Calu3 (cell line): ENCODE results near the gene TBKBP1. TPM values are rescaled to one million over a fixed set of nuclear protein-coding genes. Genes with fewer than 3 reads are reported as not detected.

Source experiments
- BruUV-seq: library from RNA; stranded (reverse); fragments of 400-500 nt; replicated peaks from 2 replicates; lab custom pipeline; 2021; lab: Mats Ljungman, UMichigan
- CTCF ChIA-PET: fragments of 300-600 bp; sonication (Branson Sonifier 250); formaldehyde crosslinking; loops from one replicate; lab custom pipeline; 2022; ENCODE audit warnings: antibody characterized with exemption; lab: Charles Lee
- DNase-seq: peaks from one replicate; pipeline ENCODE4 v3.0.0; 2022
- H3K27ac Mint-ChIP-seq: one replicate; pipeline ENCODE4 v1.8.0; 2022; ENCODE audit warnings: mixed read lengths; ENCODE audit not compliant: unreplicated experiment
- H3K27me3 Mint-ChIP-seq: one replicate; pipeline ENCODE4 v1.8.0; 2022; ENCODE audit warnings: mixed read lengths; ENCODE audit not compliant: unreplicated experiment
- H3K36me3 Mint-ChIP-seq: one replicate; pipeline ENCODE4 v1.8.0; 2022; ENCODE audit warnings: mild to moderate bottlenecking, moderate library complexity, mixed read lengths; ENCODE audit not compliant: insufficient read depth, unreplicated experiment
- H3K4me1 Mint-ChIP-seq: one replicate; pipeline ENCODE4 v1.8.0; 2022; ENCODE audit warnings: mild to moderate bottlenecking, low read depth, mixed read lengths; ENCODE audit not compliant: unreplicated experiment
- H3K4me3 Mint-ChIP-seq: one replicate; pipeline ENCODE4 v1.8.0; 2022; ENCODE audit warnings: mild to moderate bottlenecking, low read depth, moderate library complexity, mixed read lengths; ENCODE audit not compliant: unreplicated experiment
- H3K9me3 Mint-ChIP-seq: one replicate; pipeline ENCODE4 v1.8.0; 2022; ENCODE audit warnings: low read depth, mixed read lengths; ENCODE audit not compliant: unreplicated experiment
- CTCF ChIP-seq: fragments of 200-600 bp; IDR thresholded peaks from one replicate; pipeline ENCODE4 v1.8.0; 2022; ENCODE audit warnings: antibody characterized with exemption; ENCODE audit not compliant: unreplicated experiment
- intact Hi-C: fragments of 100-400 bp; cut with micrococcal nuclease; formaldehyde crosslinking; loops from one replicate; pipeline ENCODE4 v1.10.0; 2022; ENCODE audit not compliant: unreplicated experiment
- total RNA-seq: library from RNA; stranded (reverse); gene quantifications from 2 replicates; pipeline ENCODE4 v1.2.3, GENCODE V29; 2022

TBKBP1 gene
- total RNA-seq, 1 experiment from 2014 or later = 6.4 TPM

DNA sequence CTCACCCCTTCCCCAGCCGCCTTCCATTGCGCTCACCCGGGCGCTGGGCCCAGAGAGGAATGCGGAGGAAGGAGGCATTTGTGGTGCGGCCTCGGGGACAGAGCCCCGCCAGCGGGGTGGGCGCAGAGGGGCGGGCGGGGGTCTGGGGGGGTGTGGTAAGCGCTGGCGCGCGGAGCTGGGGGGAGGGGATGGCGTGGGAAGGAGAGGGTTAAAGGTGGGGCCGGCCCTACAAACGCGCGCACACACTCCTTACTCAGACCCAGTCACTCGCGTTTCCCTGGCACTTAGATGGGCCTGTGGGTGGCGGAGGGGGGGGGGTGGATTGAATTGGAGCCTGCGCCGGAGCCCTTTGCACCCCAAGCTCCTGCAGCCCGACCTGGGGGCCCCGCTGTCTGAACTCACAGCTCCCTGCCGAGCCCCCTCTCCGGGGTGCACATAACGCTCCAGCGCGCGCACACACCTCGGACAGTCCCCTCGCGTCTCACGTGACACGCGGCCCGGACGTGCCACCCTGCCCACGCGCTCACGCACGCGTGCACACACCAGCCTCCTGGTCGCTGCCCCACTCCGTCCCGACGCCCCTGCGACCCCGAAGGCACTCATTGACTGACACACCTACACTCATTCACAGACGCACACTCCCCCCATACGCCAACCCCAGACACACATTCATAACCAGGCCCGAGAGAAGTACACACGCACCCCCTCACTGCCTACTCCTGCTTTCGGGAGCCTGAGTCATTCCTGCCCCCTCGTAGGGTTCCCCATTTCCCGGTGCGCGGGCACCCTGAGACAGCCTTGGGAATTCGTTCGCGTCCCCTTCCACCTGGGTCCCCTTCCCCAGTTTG lies 844 bp downstream of the TBKBP1 start:
- peak overlapping the region; percentile 68 for H3K27ac Mint-ChIP-seq
- H3K4me3 Mint-ChIP-seq = peak overlapping the region; percentile 86
- CTCF ChIA-PET = interaction anchor here (1.5 kb wide), 1 partner anchor 23 kb away, joined by 6 read pairs; no protein-coding TSS in a partner anchor
- no peaks in the 10 kb centered on the region for H3K9me3 Mint-ChIP-seq
- no TSS peak for BruUV-seq
- intact Hi-C loops = no loop called here
- DNase-seq = no peak
- peaks cover 48% of the 10 kb centered on the region for H3K27me3 Mint-ChIP-seq
- H3K4me1 Mint-ChIP-seq = peaks cover 26% of the 10 kb centered on the region
- peaks cover 43% of the 10 kb centered on the region for H3K36me3 Mint-ChIP-seq
- no peak for TF ChIP-seq CTCF

- intact Hi-C loops = no loop called here
- CTCF ChIA-PET = no interaction called here
- Mint-ChIP-seq H3K4me3 (peak overlapping the region; percentile 86), H3K27me3 (peaks cover 50% of the 10 kb centered on the region), H3K27ac (peak overlapping the region; percentile 68), H3K4me1 (peaks cover 26% of the 10 kb centered on the region), H3K9me3 (no peaks in the 10 kb centered on the region), H3K36me3 (peaks cover 34% of the 10 kb centered on the region)
- TF ChIP-seq CTCF = no peak
- DNase-seq = no peak
- BruUV-seq = no TSS peak
Measured at GRCh38 chr17:47695429-47696376, 1.7 kb downstream of the TBKBP1 start.

- DNase-seq = no peak
- Mint-ChIP-seq H3K4me1 (peaks cover 26% of the 10 kb centered on the region), H3K4me3 (no peak overlapping the region), H3K27ac (no peak overlapping the region), H3K9me3 (no peaks in the 10 kb centered on the region), H3K27me3 (peaks cover 61% of the 10 kb centered on the region), H3K36me3 (peaks cover 33% of the 10 kb centered on the region)
- CTCF ChIA-PET = interaction anchor here (0.8 to 1.0 kb wide), 3 partner anchors 10 to 36 kb away, joined by 3 to 4 read pairs (median 3); partner anchors contain the start of gene TBX21
- no peak for TF ChIP-seq CTCF
- BruUV-seq = no TSS peak
- intact Hi-C loops = no loop called here
Measured at GRCh38 chr17:47696717-47697642, 3.0 kb downstream of the TBKBP1 start.
